ENCODE measurements around the gene NCKAP5. TPM values are rescaled to one million over a fixed set of nuclear protein-coding genes. Genes with fewer than 3 reads are reported as not detected.

Gene NCKAP5
- total and polyA plus RNA-seq, 8 donors = 4.0 to 22.1 (median 14.4) TPM

GRCh38 chr2:132958887-132959286 lies 609.4 kb downstream of the NCKAP5 start:
- no peaks in the 10 kb centered on the region for H3K36me3 ChIP-seq
- H3K27ac ChIP-seq = no peak overlapping the region
- TF ChIP-seq CTCF (IDR thresholded peaks at IDR 0.05) = no peak
- no peaks in the 10 kb centered on the region for H3K9me3 ChIP-seq
- ATAC-seq = no peak
- intact Hi-C loops (cut with DNase I) = no loop called here
- no peak overlapping the region for H3K4me3 ChIP-seq
- H3K4me1 ChIP-seq = no peaks in the 10 kb centered on the region
- H3K27me3 ChIP-seq = no peaks in the 10 kb centered on the region
- DNase-seq = no peak

- no peaks in the 10 kb centered on the region for H3K36me3 ChIP-seq
- H3K27ac ChIP-seq = no peak overlapping the region
- H3K4me3 ChIP-seq = no peak overlapping the region
- ATAC-seq (no peak), DNase-seq (no peak)
- H3K27me3 ChIP-seq = no peaks in the 10 kb centered on the region
- TF ChIP-seq CTCF (IDR thresholded peaks at IDR 0.05) = no peak
- no peaks in the 10 kb centered on the region for H3K9me3 ChIP-seq
- intact Hi-C loops (cut with DNase I) = no loop called here
- no peaks in the 10 kb centered on the region for H3K4me1 ChIP-seq
These were observed 612.2 kb downstream of the NCKAP5 start for GRCh38 chr2:132955871-132956615.

- intact Hi-C loops (cut with DNase I) = no loop called here
- Histone ChIP-seq H3K27me3 (no peaks in the 10 kb centered on the region), H3K27ac (no peak overlapping the region), H3K9me3 (no peaks in the 10 kb centered on the region), H3K4me3 (no peak overlapping the region), H3K4me1 (no peaks in the 10 kb centered on the region), H3K36me3 (no peaks in the 10 kb centered on the region)
- DNase-seq (no peak), ATAC-seq (no peak)
- TF ChIP-seq CTCF (IDR thresholded peaks at IDR 0.05) = no peak
These were observed 614.5 kb downstream of the NCKAP5 start for GRCh38 chr2:132953771-132954170.

GRCh38 chr2:132951008-132951714 lies 617.1 kb downstream of the NCKAP5 start:
- ATAC-seq = no peak
- Histone ChIP-seq H3K9me3 (no peaks in the 10 kb centered on the region), H3K36me3 (no peaks in the 10 kb centered on the region), H3K27me3 (no peaks in the 10 kb centered on the region), H3K4me3 (no peak overlapping the region), H3K27ac (no peak overlapping the region), H3K4me1 (no peaks in the 10 kb centered on the region)
- TF ChIP-seq CTCF (IDR thresholded peaks at IDR 0.05) = no peak
- intact Hi-C loops (cut with DNase I) = no loop called here
- no peak for DNase-seq

GRCh38 chr2:132949108-132949507 lies 619.2 kb downstream of the NCKAP5 start:
- Histone ChIP-seq H3K27me3 (no peaks in the 10 kb centered on the region), H3K4me3 (no peak overlapping the region), H3K9me3 (no peaks in the 10 kb centered on the region), H3K27ac (no peak overlapping the region), H3K4me1 (no peaks in the 10 kb centered on the region), H3K36me3 (no peaks in the 10 kb centered on the region)
- DNase-seq (no peak), ATAC-seq (no peak)
- no peak for TF ChIP-seq CTCF (IDR thresholded peaks at IDR 0.05)
- intact Hi-C loops (cut with DNase I) = no loop called here
